PC-3 (cell line): ENCODE measurements around the gene S100PBP.

ENCODE experiments used
- CTCF ChIP-seq: fragments of 300-600 bp; sonication (generic); conservative IDR thresholded peaks from 2 replicates; pipeline ENCODE4 v1.5.1; 2017; ENCODE audit warnings: antibody characterized with exemption, low read depth, mild to moderate bottlenecking, low read length
- EZH2 ChIP-seq: fragments of 300-600 bp; sonication (generic); IDR thresholded peaks from one replicate; pipeline ENCODE4 v1.6.1; 2017; ENCODE audit warnings: antibody characterized with exemption, mild to moderate bottlenecking, low read length; ENCODE audit not compliant: unreplicated experiment
- EZH2phosphoT487 ChIP-seq: fragments of 300-600 bp; sonication (generic); IDR thresholded peaks from 2 replicates; pipeline ENCODE4 v1.6.1; 2018; ENCODE audit warnings: mild to moderate bottlenecking, antibody characterized with exemption, low read length, borderline replicate concordance

- TF ChIP-seq CTCF (no peak), EZH2 (no peak), EZH2phosphoT487 (no peak)
Observed at GRCh38 chr1:32773764-32774463, 43.5 kb upstream of the S100PBP start.
